TTC549 (cell line): Measurements from ENCODE around the gene TBL1XR1.
"Not testable (repeated sequence)": the region's sequence is repeated elsewhere in the genome, so short reads cannot be mapped to it uniquely, and the experiment has no call there.

Experiments used
- FAIRE-seq: peaks from 2 replicates; lab custom pipeline; 2012; peaks lifted over from hg19 to GRCh38; lab: Jason Lieb, UNC

Gene TBL1XR1

GRCh38 chr3:177181418-177181817 is 15.9 kb downstream of the TBL1XR1 start:
- no peak for FAIRE-seq

- FAIRE-seq: no peak
These were observed 16.8 kb downstream of the TBL1XR1 start for GRCh38 chr3:177180506-177180905.

- FAIRE-seq: no peak
These were observed 17.8 kb downstream of the TBL1XR1 start for GRCh38 chr3:177179281-177180067.

GRCh38 chr3:177177749-177178221 is 19.5 kb downstream of the TBL1XR1 start:
- FAIRE-seq: no peak

- no peak for FAIRE-seq
These were observed 22.6 kb downstream of the TBL1XR1 start for GRCh38 chr3:177174607-177175170.

GRCh38 chr3:177169936-177170722 is 27.2 kb downstream of the TBL1XR1 start:
- FAIRE-seq: no peak

GRCh38 chr3:177168431-177168830 is 28.9 kb downstream of the TBL1XR1 start:
- FAIRE-seq: no peak

- no peak for FAIRE-seq
These were observed 34.5 kb downstream of the TBL1XR1 start for GRCh38 chr3:177162742-177163141.

- FAIRE-seq: not testable (repeated sequence)
These were observed 35.7 kb downstream of the TBL1XR1 start for GRCh38 chr3:177161603-177162002.

- no peak for FAIRE-seq
These were observed 38.8 kb downstream of the TBL1XR1 start for GRCh38 chr3:177158461-177158860.

- FAIRE-seq: no peak
These were observed 39.8 kb downstream of the TBL1XR1 start for GRCh38 chr3:177157492-177157891.

GRCh38 chr3:177154733-177155132 is 42.5 kb downstream of the TBL1XR1 start:
- no peak for FAIRE-seq

GRCh38 chr3:177150970-177151627 is 46.2 kb downstream of the TBL1XR1 start:
- no peak for FAIRE-seq

GRCh38 chr3:177150218-177150916 is 46.9 kb downstream of the TBL1XR1 start:
- no peak for FAIRE-seq

- FAIRE-seq: no peak
These were observed 48.2 kb downstream of the TBL1XR1 start for GRCh38 chr3:177149106-177149505.

- FAIRE-seq: no peak
These were observed 49.5 kb downstream of the TBL1XR1 start for GRCh38 chr3:177147790-177148189.

GRCh38 chr3:177146646-177147045 is 50.6 kb downstream of the TBL1XR1 start:
- no peak for FAIRE-seq

- FAIRE-seq: no peak
These were observed 51.3 kb downstream of the TBL1XR1 start for GRCh38 chr3:177145954-177146353.

- FAIRE-seq: no peak
These were observed 51.9 kb downstream of the TBL1XR1 start for GRCh38 chr3:177145381-177145780.

- FAIRE-seq: no peak
These were observed 52.4 kb downstream of the TBL1XR1 start for GRCh38 chr3:177144922-177145321.

GRCh38 chr3:177141899-177142646 is 55.2 kb downstream of the TBL1XR1 start:
- FAIRE-seq: no peak
